A549 (cell line): Measurements from ENCODE around the gene GPATCH8. TPM values are rescaled to one million over a fixed set of nuclear protein-coding genes. Genes with fewer than 3 reads are reported as not detected.

ENCODE experiments used
- ATAC-seq, 2 experiments: fragments of 200-7000 bp in 1 of 2; fragments of >200 bp in 1 of 2; cut with Nextera tagmentation in 1 of 2; cut with Tn5 transposase in 1 of 2; 3 replicates each; pipeline versions ENCODE4 v1.8.0 to v1.9.1; 2018 to 2020; ENCODE audit warnings: mild to moderate bottlenecking in 1 of 2, moderate library complexity in 1 of 2
- CTCF ChIA-PET: fragments of 300-600 bp; sonication (Branson Sonifier 250); formaldehyde crosslinking; extraction: SDS; loops from one replicate; lab custom pipeline; 2021; ENCODE audit warnings: antibody characterized with exemption, inconsistent platforms; lab: Yijun Ruan, JAX
- POLR2A ChIA-PET: fragments of 350-600 bp; formaldehyde crosslinking; extraction: SDS; loops from one replicate; lab custom pipeline; 2021; ENCODE audit warnings: antibody characterized with exemption, inconsistent platforms; lab: Yijun Ruan, JAX
- DNase-seq, 2 experiments: peaks; one replicate each; pipeline versions ENCODE4 v3.0.0 to v3.0.0-alpha.2; 2011 to 2016; ENCODE audit warnings: low read depth in 1 of 2, low spot score in 1 of 2
- FAIRE-seq: peaks from 2 replicates; lab custom pipeline; 2011; peaks lifted over from hg19 to GRCh38; lab: Jason Lieb, UNC
- H3K27ac ChIP-seq, 2 experiments: fragments of >200 bp; sonication (Bioruptor Twin); formaldehyde crosslinking; 3 replicates each; pipeline ENCODE4 v1.5.1; 2016 to 2017
- H3K4me1 ChIP-seq: fragments of >200 bp; sonication (Bioruptor Twin); formaldehyde crosslinking; 3 replicates; pipeline ENCODE4 v1.6.1; 2016
- H3K4me2 ChIP-seq: fragments of >200 bp; sonication (Bioruptor Twin); formaldehyde crosslinking; 3 replicates; pipeline ENCODE4 v1.6.1; 2016
- H3K4me3 ChIP-seq: fragments of >200 bp; sonication (Bioruptor Twin); formaldehyde crosslinking; 3 replicates; pipeline ENCODE4 v1.5.1; 2016
- H3K9me3 ChIP-seq: fragments of >200 bp; sonication (Bioruptor Twin); formaldehyde crosslinking; 3 replicates; pipeline ENCODE4 v1.6.1; 2016
- ATOH8 ChIP-seq: fragments of 250-450 bp; sonication (Bioruptor Pico); IDR thresholded peaks from 2 replicates; pipeline ENCODE4 v1.5.0; 2020; ENCODE audit warnings: low read depth, mild to moderate bottlenecking, moderate library complexity
- CBX8 ChIP-seq: fragments of 200-600 bp; sonication (generic); IDR thresholded peaks from 2 replicates; pipeline ENCODE4 v1.6.1; 2016
- CHD4 ChIP-seq: fragments of 200-600 bp; sonication (generic); IDR thresholded peaks from 2 replicates; pipeline ENCODE4 v1.6.1; 2016; ENCODE audit warnings: antibody characterized with exemption, mild to moderate bottlenecking, borderline replicate concordance
- E2F6 ChIP-seq: IDR thresholded peaks from 2 replicates; pipeline ENCODE4 v1.6.1; 2012; ENCODE audit warnings: low read depth, borderline replicate concordance
- ESRRA ChIP-seq: fragments of 150-350 bp; IDR thresholded peaks from 2 replicates; pipeline ENCODE4 v1.6.1; 2014; ENCODE audit warnings: mild to moderate bottlenecking, low read length, borderline replicate concordance
- FOSB ChIP-seq: fragments of 250-450 bp; sonication (Bioruptor Pico); IDR thresholded peaks from 2 replicates; pipeline ENCODE4 v1.5.0; 2020; ENCODE audit warnings: mild to moderate bottlenecking, moderate library complexity
- FOXS1 ChIP-seq: fragments of 250-450 bp; sonication (Bioruptor Pico); IDR thresholded peaks from 2 replicates; pipeline ENCODE4 v1.5.0; 2020; ENCODE audit warnings: mild to moderate bottlenecking, moderate library complexity
- HEYL ChIP-seq: fragments of 250-450 bp; sonication (Bioruptor Pico); IDR thresholded peaks from 2 replicates; pipeline ENCODE4 v1.8.0; 2021; ENCODE audit warnings: mild to moderate bottlenecking, moderate library complexity
- HOXB13 ChIP-seq: fragments of 250-450 bp; sonication (Bioruptor Pico); IDR thresholded peaks from 2 replicates; pipeline ENCODE4 v1.5.0; 2020; ENCODE audit warnings: low read depth, mild to moderate bottlenecking, moderate library complexity
- MAX ChIP-seq: IDR thresholded peaks from 2 replicates; pipeline ENCODE4 v1.6.1; 2012
- MAZ ChIP-seq: fragments of 150-350 bp; IDR thresholded peaks from 2 replicates; pipeline ENCODE4 v1.6.1; 2014; ENCODE audit warnings: antibody characterized with exemption, low read depth, low read length, borderline replicate concordance
- MYC ChIP-seq: IDR thresholded peaks from 2 replicates; pipeline ENCODE4 v1.6.1; 2012; ENCODE audit warnings: mild to moderate bottlenecking, inconsistent platforms, low read length, improper control_type of control experiment, borderline replicate concordance
- NPAS2 ChIP-seq: fragments of 250-450 bp; sonication (Bioruptor Pico); IDR thresholded peaks from 2 replicates; pipeline ENCODE4 v1.8.0; 2022; ENCODE audit warnings: mild to moderate bottlenecking, moderate library complexity, borderline replicate concordance
- PHF8 ChIP-seq: fragments of 200-600 bp; sonication (generic); IDR thresholded peaks from 2 replicates; pipeline ENCODE4 v1.6.1; 2016; ENCODE audit warnings: low read depth, mild to moderate bottlenecking, antibody characterized with exemption, moderate library complexity, borderline replicate concordance
- POLR2AphosphoS2 ChIP-seq: conservative IDR thresholded peaks from 2 replicates; pipeline ENCODE4 v1.6.1; 2012; ENCODE audit warnings: low read length, improper control_type of control experiment, inconsistent platforms
- RCOR1 ChIP-seq: fragments of 150-350 bp; IDR thresholded peaks from 2 replicates; pipeline ENCODE4 v1.6.1; 2014; ENCODE audit warnings: antibody characterized with exemption, low read length, low read depth
- RFX5 ChIP-seq: fragments of 450-650 bp; IDR thresholded peaks from 2 replicates; pipeline ENCODE4 v1.7.1; 2014; ENCODE audit warnings: antibody characterized with exemption, mild to moderate bottlenecking, moderate library complexity
- RNF2 ChIP-seq: fragments of 200-600 bp; sonication (generic); IDR thresholded peaks from 2 replicates; pipeline ENCODE4 v1.6.1; 2016; ENCODE audit warnings: low read depth, mild to moderate bottlenecking, antibody characterized with exemption, moderate library complexity, borderline replicate concordance
- SREBF2 ChIP-seq: fragments of 450-650 bp; IDR thresholded peaks from 2 replicates; pipeline ENCODE4 v1.6.1; 2014; ENCODE audit warnings: mild to moderate bottlenecking, moderate library complexity
- TFCP2L1 ChIP-seq: fragments of 250-450 bp; sonication (Bioruptor Pico); IDR thresholded peaks from 2 replicates; pipeline ENCODE4 v1.5.0; 2021; ENCODE audit warnings: mild to moderate bottlenecking
- ZFP36 ChIP-seq: fragments of 450-650 bp; IDR thresholded peaks from 2 replicates; pipeline ENCODE4 v1.6.1; 2014; ENCODE audit warnings: borderline replicate concordance; ENCODE audit not compliant: partially characterized antibody
- whole genome bisulfite sequencing: methylation state at CpG from one replicate; pipeline ENCODE4 v1.1.6; 2017; ENCODE audit errors: missing lambda C conversion rate; 5-methylcytosine and 5-hydroxymethylcytosine counted together
- polyA plus RNA-seq, 4 experiments: library from polyadenylated mRNA; depleted of rRNA in 3 of 4; stranded (reverse); fragments of >200 nt; fragmentation: RNase III in 1 of 4; extraction: RNeasy Plus Mini Kit Qiagen cat#74134 plus additional on column Dnase treatment in 1 of 4; gene quantifications; 2 replicates in 3 of 4; 3 replicates in 1 of 4; pipeline ENCODE4 v1.2.3, GENCODE V29; 2011 to 2017

Gene GPATCH8
- polyA plus RNA-seq, 2 of the 4 experiments (the other 2 are of a cell fraction): 21.7 to 27.3 TPM

GRCh38 chr17:44382917-44383316 is 120.3 kb downstream of the GPATCH8 start:
- CTCF ChIA-PET: interaction anchor here (0.5 to 2.3 kb wide), 4 partner anchors 19 to 140 kb away, joined by 3 to 11 read pairs (median 4); partner anchors contain the start of gene FAM171A2
- H3K4me2 ChIP-seq: no peak overlapping the region
- peaks cover 3% of the 10 kb centered on the region; the same call in 1 of the 3 replicates for H3K4me1 ChIP-seq
- TF ChIP-seq RCOR1 (no peak), E2F6 (no peak), ATOH8 (CRISPR knock-in tag) (no peak), ESRRA (no peak)
- no peak for FAIRE-seq
- H3K9me3 ChIP-seq: no peaks in the 10 kb centered on the region
- ATAC-seq: no peak
- POLR2A ChIA-PET: no interaction called here
- no peak overlapping the region for H3K27ac ChIP-seq
- H3K4me3 ChIP-seq: no peak overlapping the region
- 85% methylated on average over 6 of the region's 6 CpGs for WGBS
- no peak for DNase-seq

GRCh38 chr17:44381810-44382305 is 121.3 kb downstream of the GPATCH8 start:
- Histone ChIP-seq H3K4me3 (no peak overlapping the region), H3K9me3 (no peaks in the 10 kb centered on the region), H3K4me2 (no peak overlapping the region), H3K4me1 (peaks cover 3% of the 10 kb centered on the region; the same call in 1 of the 3 replicates), H3K27ac (no peak overlapping the region)
- ATAC-seq (no peak), DNase-seq (no peak), FAIRE-seq (no peak)
- POLR2A ChIA-PET: no interaction called here
- 70% methylated on average over 4 of the region's 4 CpGs for WGBS
- TF ChIP-seq SREBF2 (no peak), RFX5 (no peak), CBX8 (no peak), ZFP36 (no peak), MAZ (no peak), FOSB (CRISPR knock-in tag) (no peak), ATOH8 (CRISPR knock-in tag) (no peak), RNF2 (no peak), TFCP2L1 (CRISPR knock-in tag) (no peak), HEYL (CRISPR knock-in tag) (no peak), RCOR1 (no peak), NPAS2 (CRISPR knock-in tag) (no peak), POLR2AphosphoS2 (no peak), PHF8 (no peak), CHD4 (no peak), MAX (no peak), FOXS1 (CRISPR knock-in tag) (no peak), HOXB13 (no peak), MYC (no peak)
- TF ChIP-seq, all 56 proteins: peak for 0
- CTCF ChIA-PET: interaction anchor here (1.0 to 13.4 kb wide), 6 partner anchors 7 to 141 kb away, joined by 3 to 140 read pairs (median 3); partner anchors contain the start of genes FAM171A2 and ITGA2B
